HEK293T (cell line): ENCODE results near the gene ANGPTL1.

Experiments used
- FOXM1 ChIP-seq: fragments of 450-650 bp; IDR thresholded peaks from 2 replicates; pipeline ENCODE4 v1.6.1; 2017; ENCODE audit warnings: mild to moderate bottlenecking, borderline replicate concordance
- SUZ12 ChIP-seq: fragments of 450-650 bp; IDR thresholded peaks from 2 replicates; pipeline ENCODE4 v1.6.1; 2016; ENCODE audit warnings: mild to moderate bottlenecking

GRCh38 chr1:178875936-178876335, 5.1 kb upstream of the ANGPTL1 start:
- no peak for TF ChIP-seq FOXM1
- no peak for TF ChIP-seq SUZ12
